GM18909 (cell line): Measurements from ENCODE around the gene PDE4D.

Experiments used
- ATAC-seq: cut with Tn5 transposase; IDR thresholded peaks from one replicate; pipeline ENCODE4 v1.9.1; 2021; ENCODE audit warnings: mild to moderate bottlenecking; ENCODE audit not compliant: unreplicated experiment, poor library complexity

The PDE4D gene

DNA sequence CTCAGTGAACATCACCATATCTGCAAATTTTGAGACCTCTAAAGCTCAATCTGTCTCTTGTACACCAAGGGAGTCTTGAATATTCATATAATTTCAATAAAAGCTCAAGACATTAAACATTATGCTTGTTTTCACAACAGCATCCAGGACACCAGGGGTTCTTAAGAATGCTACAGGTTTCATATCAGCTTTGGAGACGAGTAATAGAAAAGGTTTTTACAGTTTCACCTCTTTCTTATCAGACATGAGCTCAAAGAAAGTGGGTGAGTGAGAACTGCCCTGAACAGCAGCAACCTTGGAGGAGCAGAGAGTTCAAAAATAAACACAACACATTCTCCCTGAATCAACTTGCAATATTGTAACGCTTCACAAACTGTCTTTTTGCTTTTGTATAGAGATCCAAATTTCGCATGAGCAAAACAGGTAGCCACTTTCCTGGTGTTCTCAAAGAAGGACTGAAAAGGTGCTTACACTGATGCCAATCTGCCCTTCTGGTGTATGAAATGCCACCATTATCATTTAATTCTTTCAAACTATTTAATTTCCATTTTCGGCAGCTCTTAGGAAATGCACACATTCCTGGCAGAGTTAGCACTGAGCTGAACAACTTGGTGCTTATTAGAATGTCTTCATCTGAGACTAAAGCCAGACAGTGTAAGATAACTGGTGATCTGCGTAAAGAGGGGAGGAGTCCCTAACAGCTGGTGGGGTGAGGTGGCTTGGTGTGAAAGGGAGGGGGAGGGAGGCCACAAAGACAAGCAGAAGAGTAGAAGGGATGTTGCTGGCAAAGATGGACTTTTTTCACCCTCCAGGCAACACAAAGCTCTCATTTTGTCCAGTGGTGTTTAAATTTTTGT, 535.3 kb downstream of the PDE4D start:
- no peak for ATAC-seq

DNA sequence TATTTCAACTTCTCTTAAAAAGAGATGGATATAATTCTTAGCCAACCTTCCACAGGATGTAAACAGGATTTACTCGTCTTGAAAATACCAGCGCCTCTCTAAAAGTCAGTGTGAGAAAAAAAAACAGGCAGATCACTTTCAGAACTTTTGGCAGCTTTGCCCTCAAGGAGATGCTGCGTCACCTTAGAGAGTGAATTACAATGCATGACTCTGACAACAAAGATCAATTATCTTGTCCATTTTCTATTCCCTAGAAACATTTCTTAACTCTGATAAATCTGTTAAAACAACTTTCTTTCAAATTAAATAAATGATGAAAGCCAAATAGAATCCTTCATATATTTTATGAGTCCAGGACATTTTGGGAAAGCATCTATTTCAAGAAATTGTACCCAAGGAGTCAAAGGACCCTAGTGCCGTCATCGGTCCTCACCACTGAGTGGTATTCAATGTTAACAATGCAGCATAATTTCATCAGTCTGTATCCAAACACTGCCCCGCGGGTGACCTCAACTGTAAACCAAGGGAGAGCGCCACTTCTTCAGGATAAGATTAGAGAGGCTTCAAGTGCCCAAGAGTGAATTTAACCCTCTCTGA, 536.0 kb downstream of the PDE4D start:
- ATAC-seq = no peak

DNA sequence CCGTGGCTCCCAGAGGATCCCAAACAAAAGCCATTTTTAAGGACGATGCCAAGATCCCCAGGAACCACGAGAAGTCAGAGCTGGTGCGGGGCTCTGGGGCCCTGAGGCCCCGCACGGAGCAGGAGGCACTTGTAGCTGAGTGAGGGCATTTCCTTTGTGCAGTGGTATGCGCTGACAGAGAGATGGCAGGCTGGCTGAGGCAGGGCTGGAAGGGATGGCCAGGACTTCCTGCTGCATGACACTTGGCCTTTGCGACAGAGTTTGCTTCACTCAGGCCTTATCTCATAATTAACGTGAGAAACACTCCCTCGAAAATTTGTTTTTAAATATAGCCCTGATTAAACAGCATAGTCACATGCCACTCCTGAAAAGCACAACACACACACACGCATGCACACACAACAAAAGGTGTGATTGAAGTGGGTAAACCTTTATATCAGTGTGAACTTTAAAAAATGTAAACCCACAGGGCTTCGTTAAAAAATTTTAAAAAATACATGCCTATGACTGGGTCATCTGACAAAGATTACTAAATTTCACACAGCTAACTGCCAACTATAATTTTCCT, 536.6 kb downstream of the PDE4D start:
- ATAC-seq = no peak

DNA sequence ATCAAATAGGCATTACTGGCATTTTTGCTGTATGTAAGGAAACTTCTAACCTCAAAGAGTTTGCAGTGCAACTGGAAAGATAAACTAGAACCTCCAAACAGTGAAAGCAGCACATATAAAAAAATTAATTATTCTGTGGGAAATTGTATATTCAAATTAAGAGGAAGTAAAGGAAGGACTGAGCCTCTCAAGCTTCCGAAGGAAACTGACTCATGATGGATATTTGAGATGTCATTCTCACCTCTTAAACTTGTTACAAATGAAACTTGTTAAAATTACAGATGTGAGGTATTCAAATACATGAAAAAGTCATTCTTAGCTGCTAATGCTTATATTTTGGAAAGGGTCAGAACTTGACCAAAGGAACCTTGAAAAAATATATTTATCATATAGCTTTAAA, 538.7 kb downstream of the PDE4D start:
- no peak for ATAC-seq

DNA sequence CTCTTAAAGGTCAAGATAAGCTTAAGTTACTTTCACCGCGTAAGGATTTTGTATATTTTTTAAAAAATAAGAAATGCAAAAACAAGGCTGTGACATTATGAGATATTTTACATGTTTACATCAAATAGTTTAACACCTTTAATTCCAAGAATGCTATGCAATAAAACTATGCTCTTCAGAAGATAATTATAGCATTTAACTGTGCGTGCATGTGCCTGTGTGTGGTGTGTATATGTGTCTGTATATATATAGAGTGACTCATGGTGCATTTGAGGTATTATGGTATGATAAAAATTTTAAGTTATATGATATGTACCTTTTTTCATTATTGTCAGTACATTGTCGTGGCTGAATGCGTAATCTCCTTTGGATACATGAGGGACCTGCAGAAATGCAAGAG, 539.3 kb downstream of the PDE4D start:
- ATAC-seq = no peak

DNA sequence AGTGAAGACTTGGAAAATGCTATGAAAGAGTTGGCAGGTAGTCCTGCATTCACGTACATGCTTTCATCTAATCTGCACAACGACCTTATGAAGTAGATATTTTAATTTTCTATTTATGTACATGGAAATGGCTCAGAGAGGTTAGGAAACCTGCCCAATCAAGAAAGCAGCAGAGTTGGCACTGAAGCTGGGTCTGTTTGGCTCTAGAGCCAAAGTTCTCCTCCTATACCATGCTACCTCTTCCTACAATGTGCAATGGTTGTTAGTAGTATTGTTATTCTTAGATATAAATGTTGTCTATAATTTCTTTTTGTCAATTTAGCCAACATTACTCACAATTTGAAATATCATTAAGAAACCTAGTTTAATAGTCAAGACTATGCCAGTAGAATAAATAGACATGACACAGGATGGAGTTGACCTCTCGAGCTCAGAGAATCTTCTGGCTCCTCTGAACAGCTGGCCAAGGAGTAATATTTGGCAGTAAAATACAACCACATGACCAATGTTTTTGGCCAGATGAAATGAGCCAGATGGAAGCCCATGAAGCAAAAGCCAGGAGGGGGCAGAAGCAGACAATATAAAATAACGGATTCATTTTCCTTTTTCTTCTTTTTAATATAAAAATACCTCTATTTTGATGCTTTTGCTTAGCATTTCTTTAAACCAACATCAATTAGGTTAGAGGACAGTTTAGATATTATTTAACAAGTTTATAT, 542.3 kb downstream of the PDE4D start:
- ATAC-seq = no peak

DNA sequence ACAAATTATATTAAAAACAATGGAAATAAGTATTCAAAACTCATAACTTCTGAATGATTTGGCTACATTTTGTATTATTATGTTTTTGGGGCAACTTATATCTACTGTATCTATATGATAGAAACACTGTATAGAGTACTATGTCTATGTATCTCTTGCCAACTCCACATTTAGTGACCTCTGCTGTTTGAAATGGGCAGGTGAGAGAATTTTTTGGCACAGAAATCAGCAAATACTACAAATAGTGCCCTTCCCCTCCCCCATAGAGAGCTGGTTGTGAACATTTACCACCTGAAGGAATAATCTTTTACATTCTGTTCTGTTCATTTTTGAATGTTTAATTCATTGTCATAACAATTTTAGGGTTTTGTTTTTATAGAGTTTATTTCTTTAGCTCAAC, 545.3 kb downstream of the PDE4D start:
- no peak for ATAC-seq

DNA sequence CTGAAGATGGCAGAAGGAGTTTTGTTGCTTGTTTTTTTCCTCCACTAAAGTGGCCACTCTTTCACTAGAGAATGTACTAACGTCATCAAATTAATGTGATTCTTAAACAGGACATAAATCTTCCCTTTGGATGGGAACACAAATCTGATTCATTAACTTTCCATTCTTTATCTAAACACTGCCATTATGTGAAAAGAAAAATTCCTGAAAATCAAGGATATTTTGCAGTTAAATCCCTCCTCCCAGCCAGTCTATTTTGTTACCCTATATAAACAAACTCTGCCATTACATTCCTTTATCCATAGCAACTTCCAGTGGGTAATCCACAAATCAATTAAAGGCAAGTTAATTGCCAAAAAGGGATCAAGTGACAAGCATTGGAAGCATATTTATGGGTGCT, 546.5 kb downstream of the PDE4D start:
- no peak for ATAC-seq

DNA sequence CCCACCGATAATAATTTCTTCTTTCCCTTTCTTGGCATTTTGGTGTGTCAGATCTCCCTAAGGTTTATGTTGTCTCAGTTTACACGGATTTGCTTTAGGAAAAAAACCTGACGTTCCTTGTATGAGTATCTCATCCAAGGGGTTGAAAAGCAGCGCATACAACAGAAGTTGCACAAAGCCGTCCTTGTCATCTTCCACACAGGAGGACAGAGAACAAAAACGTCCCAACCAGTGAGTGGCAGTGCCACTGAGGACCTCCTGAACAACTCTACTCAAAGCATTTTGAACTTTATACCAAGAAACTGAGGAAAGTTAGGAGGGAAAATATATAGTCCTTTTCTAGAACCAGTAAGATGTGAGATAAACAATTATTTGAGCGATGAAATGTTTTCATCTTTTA, 547.0 kb downstream of the PDE4D start:
- no peak for ATAC-seq

DNA sequence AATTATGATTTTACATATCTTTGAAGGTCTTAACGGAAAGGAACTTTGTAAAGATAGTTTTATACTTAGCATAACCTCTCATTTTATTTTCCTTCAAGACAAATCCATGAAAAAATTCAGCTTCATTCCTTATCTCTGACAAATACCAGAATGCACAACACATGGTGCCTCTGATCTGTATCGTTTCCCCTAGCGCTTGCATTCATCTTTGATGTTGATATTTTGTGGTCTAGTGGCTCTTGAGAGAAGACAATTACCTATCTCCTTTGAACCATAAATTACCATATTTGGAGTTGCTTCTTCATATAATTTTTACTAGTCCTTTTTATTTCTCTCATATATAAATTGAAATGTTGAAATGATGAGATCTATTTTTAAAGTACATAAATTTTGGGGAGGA, 551.3 kb downstream of the PDE4D start:
- ATAC-seq = no peak

DNA sequence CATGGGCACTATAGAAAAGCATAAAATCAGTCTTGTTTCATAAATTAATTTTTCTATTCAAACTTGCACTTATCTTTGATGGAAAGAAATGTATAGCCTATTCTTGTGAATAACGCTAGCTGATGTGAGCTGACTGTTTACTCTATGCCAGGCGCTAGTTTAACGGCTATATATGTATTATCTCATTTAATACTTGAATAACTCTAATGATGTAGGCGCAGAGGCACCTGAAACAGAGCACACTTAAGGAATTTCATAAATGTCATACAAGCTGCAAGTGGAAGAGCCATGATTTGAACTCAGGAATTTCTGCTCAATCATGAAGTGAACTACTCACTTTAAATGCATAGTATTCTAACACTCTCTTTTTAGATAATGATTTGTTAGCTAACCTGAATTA, 551.8 kb downstream of the PDE4D start:
- no peak for ATAC-seq

DNA sequence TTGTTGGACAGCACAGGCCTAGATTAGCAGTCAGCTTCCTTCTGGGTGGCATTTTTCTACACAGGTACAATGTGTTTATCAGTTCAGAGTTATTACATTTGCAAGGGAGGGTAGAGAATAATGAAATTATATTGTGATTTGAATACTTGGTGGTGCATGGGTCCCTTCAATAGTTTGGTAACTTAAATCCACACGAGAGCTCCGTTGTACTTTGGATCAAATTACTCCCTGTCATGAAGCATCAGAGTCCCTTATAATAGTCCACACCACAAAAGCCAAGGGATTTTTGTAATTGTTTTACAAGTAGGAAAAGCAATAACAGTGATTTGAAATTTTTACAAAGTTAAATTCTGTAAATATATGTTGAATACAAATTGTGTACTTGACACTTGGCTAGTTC, 552.4 kb downstream of the PDE4D start:
- no peak for ATAC-seq

DNA sequence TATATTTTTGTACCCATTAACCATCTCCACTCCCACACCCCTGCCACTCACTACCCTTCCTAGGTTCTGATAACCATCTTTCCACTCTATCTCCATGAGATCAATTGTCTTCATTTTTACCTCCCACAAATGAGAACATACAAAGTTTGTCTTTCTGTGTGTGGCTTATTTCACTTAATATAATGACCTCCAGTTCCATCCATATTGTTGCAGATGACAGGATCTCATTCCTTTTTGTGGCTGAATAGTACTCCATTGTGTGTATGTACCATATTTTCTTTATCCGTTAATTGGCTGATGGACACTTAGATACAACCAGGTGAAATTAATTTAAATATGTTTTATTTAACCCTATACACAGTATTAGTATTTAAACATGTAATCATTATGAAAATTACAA, 552.9 kb downstream of the PDE4D start:
- no peak for ATAC-seq

DNA sequence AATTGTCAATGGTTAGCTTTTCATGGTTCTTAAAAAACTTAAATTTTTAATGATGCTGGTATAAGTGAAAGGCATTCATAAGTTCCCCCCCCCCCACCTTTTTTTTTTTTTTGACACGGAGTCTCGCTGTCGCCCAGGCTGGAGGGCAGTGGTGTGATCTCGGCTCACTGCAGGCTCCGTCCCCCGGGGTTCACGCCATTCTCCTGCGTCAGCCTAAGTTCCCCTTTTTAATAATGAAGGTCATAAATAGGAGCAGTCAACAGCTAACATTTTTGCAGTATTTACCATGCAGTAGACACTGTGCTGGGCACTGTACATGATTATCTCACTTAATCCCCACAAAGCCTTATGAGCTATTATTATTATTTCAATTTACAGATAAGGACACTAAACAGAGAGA, 556.3 kb downstream of the PDE4D start:
- ATAC-seq = no peak

DNA sequence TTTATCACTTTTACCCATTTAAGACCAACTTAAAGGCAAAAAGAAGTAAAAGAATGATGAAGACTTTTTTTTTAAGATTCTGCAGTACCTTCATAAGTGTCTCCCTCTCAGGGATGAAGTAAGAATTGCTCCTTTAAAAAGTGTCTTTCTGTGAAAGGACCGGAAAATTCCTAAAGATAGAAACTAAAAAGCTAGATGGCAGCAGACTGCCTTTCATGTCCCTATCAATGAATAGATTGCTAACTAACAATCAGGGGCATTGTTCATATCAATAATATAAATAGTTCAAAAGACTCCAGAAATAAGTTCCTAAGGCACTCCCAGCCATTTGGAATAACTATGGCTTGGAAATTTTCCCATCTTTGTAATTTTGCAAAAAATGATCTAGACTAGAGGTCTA, 558.0 kb downstream of the PDE4D start:
- no peak for ATAC-seq

DNA sequence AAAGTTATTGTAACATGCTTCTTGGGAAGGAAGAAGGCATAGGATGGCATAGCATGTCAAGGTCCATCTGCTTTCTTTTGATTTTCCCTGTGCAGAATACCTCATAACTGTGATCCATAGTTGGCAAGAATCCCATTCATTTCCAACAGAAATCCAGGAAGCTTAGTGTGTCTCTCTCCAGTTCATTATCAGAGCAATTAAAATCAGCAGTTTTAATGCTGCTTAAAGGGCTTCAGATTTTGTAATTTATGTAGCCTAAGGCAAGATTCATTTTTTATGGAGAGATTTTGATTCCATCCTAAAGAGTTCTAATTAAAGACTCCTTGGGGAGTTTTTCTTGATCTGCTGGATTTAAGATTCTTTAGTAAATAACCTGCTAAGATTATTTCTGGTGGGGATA, 560.1 kb downstream of the PDE4D start:
- no peak for ATAC-seq

DNA sequence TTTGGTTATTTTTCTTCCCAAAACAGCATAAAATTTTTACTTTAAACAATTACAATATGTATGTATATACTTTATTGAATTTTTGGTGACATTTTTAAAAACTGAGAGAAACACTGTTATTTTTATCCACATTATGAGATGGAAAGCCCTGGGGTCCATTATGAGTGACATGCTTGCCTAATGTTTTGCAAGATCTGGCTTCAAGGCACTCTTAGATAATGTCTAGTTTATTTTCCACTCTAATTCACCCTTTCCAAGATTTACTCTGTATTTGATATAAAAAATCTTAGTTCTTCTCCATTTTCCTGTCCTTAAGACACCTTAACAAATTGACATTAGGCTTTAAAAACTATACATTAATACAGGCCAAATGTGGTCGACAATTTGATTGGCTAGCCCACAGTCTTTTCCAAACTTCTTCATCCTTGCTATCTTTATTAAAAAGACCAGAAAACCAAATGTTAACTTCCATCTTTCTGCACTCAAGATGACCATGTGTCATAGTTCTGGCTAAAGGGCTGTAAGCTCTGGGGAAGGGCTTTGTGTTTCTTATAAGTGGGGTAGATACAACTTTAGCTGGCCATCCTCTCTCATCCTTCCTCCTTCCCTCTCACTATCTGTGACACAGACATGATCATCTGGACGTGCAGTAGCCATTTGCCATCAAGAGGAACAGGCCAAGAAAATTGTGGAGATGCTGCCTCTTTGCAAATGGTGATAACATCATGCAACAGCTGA, 561.1 kb downstream of the PDE4D start:
- ATAC-seq = no peak

DNA sequence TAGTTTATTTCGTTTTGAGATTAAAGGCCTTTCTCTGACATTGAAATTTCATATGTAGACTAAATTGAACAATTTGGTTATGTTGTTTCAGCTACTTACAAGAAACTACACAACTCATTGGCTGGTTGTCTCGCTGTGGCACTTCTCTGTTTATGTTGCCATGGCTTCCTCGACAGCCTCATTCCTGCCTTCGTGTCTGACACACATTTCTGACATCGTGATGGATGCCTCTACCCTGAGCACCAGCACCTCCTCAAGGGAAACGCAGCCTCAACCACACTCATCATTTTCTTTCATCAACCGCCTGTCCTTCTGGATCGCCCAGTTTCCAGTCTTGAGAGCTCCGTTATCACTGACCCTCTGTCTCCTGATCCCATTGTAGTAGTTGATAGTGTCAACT, 562.8 kb downstream of the PDE4D start:
- no peak for ATAC-seq

DNA sequence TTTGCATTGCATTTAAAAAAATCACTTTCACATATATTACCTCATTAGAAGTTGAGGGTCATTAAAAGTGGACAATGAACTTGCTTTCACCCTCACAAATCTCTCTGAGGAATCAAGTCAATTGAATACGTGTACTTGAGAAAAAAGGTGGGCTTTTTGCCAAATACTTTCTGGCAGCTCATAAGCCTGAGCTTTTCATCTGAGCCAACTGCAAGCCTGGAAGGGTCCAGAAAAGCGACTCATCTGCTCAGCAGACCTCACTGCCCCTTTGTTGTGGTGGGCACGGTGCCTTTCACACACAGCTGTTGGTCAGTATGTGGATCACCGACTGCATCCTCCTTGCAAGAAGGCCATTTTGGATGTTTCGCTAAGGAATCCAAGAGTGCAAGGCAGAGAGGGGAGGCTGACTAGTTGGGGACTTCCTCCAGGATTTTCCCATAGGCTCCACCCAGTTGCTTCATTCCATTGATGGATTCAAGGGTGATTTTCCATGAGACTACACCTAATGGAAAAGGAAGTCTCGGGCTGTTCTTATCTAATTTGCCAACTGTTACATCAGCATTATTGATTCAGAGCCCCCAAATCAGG, 564.7 kb downstream of the PDE4D start:
- no peak for ATAC-seq
